Karpas-422 (cell line): Measurements from ENCODE around the gene ESRRB. TPM values are rescaled to one million over a fixed set of nuclear protein-coding genes. Genes with fewer than 3 reads are reported as not detected.
A peak's percentile ranks its signal among the peaks of the same experiment; 100 is the strongest.

Experiments
- DNase-seq: peaks from one replicate; pipeline ENCODE4 v3.0.0-alpha.2; 2015
- H2AFZ ChIP-seq: fragments of 200-600 bp; sonication (generic); 2 replicates; pipeline ENCODE4 v1.6.1; 2014; ENCODE audit warnings: antibody characterized with exemption, low read length, mixed read lengths
- H3K27ac ChIP-seq: fragments of 200-600 bp; sonication (generic); 2 replicates; pipeline ENCODE4 v1.5.1; 2014; ENCODE audit warnings: mild to moderate bottlenecking, low read length, moderate library complexity
- H3K27me3 ChIP-seq: fragments of 200-600 bp; sonication (generic); 2 replicates; pipeline ENCODE4 v1.6.1; 2014; ENCODE audit warnings: low read length, mixed read lengths
- H3K36me3 ChIP-seq: fragments of 200-600 bp; sonication (generic); 2 replicates; pipeline ENCODE4 v1.6.1; 2014; ENCODE audit warnings: low read length, mixed read lengths; ENCODE audit not compliant: insufficient read depth
- H3K4me1 ChIP-seq: fragments of 200-600 bp; sonication (generic); 2 replicates; pipeline ENCODE4 v1.6.1; 2014; ENCODE audit warnings: mild to moderate bottlenecking, low read length, mixed read lengths
- H3K4me2 ChIP-seq: fragments of 200-600 bp; sonication (generic); 2 replicates; pipeline ENCODE4 v1.6.1; 2014; ENCODE audit warnings: low read length, low read depth, mild to moderate bottlenecking; ENCODE audit not compliant: poor library complexity, severe bottlenecking
- H3K4me3 ChIP-seq: fragments of 200-600 bp; sonication (generic); 2 replicates; pipeline ENCODE4 v1.5.1; 2014; ENCODE audit warnings: mild to moderate bottlenecking, antibody characterized with exemption, low read length, mixed read lengths
- H3K79me2 ChIP-seq: fragments of 200-600 bp; sonication (generic); 2 replicates; pipeline ENCODE4 v1.6.1; 2014; ENCODE audit warnings: mild to moderate bottlenecking, low read length, mixed read lengths
- H3K9ac ChIP-seq: fragments of 200-600 bp; sonication (generic); 2 replicates; pipeline ENCODE4 v1.6.0; 2014; ENCODE audit warnings: low read length
- H3K9me2 ChIP-seq: fragments of 200-600 bp; sonication (generic), shearing (Covaris generic); replicated peaks from 2 replicates; pipeline ENCODE4 v1.6.0; 2014; ENCODE audit warnings: mild to moderate bottlenecking, low read length, moderate library complexity; ENCODE audit not compliant: insufficient read depth
- H3K9me3 ChIP-seq: fragments of 300-700, 200-600 bp; sonication (generic); 2 replicates; pipeline ENCODE4 v1.6.1; 2014; ENCODE audit warnings: low read length, mixed read lengths
- H4K20me1 ChIP-seq: fragments of 200-600 bp; sonication (generic); 2 replicates; pipeline ENCODE4 v1.6.1; 2014; ENCODE audit warnings: mild to moderate bottlenecking, antibody characterized with exemption, low read length, low read depth; ENCODE audit not compliant: insufficient read depth
- total RNA-seq: library from RNA; depleted of rRNA; stranded (reverse); fragments of >200 nt; shearing (Covaris generic); gene quantifications from 2 replicates; pipeline ENCODE4 v1.2.3, GENCODE V29; 2014; ENCODE audit warnings: low replicate concordance

The ESRRB gene
- total RNA-seq, 1 experiment from 2014 or later: not detected

DNA sequence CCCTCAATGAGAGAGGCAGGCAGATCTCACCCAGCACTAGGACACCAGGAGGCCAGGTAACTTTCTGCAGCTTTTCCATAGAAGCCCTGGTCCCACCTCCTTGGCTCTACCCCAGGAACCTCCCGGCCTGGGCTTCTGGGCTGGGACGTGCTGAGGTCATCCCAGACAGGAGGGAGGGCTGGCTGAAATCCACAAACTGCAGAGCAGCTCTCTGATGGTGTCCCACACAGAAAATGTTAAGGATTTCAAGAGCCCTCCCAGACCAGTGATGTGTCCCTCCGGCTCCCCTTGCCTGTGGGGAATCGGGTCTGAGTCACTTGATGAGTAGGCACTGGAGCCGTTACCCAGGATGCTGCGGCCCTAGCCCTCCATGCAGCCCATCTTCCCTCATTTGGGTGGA is 124.1 kb downstream of the ESRRB start:
- no peak overlapping the region for H3K4me2 ChIP-seq
- no peak overlapping the region for H3K4me3 ChIP-seq
- no peaks in the 10 kb centered on the region for H3K9me3 ChIP-seq
- H3K27me3 ChIP-seq: peaks cover 3% of the 10 kb centered on the region; the same call in 1 of the 2 replicates
- H3K36me3 ChIP-seq: no peaks in the 10 kb centered on the region
- H3K9ac ChIP-seq: no peak overlapping the region
- peaks cover 11% of the 10 kb centered on the region for H3K4me1 ChIP-seq
- no peak overlapping the region for H3K27ac ChIP-seq
- H4K20me1 ChIP-seq: 0 out of 2 replicates have a peak, but pooled peaks cover 3% of the 10 kb centered on the region
- DNase-seq: no peak
- H3K79me2 ChIP-seq: no peaks in the 10 kb centered on the region
- no peak overlapping the region for H2AFZ ChIP-seq
- no peaks in the 10 kb centered on the region for H3K9me2 ChIP-seq

DNA sequence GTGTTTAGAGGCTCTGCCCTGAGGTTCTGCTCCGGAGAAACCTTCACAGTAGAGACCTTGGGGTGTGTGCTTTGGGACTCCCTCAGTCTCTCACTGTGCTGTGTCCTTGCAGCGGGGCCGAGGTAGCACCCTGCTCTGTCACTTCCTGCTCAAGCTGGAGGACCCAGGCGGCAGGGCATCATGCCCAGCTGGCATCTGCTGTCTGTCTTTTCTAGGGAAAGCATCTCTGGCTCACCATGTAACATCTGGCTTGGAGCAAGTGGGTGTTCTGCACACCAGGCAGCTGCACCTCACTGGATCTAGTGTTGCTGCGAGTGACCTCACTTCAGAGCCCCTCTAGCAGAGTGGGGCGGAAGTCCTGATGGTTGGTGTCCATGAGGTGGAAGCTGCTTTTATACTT is 124.5 kb downstream of the ESRRB start:
- Histone ChIP-seq H3K27me3 (peaks cover 3% of the 10 kb centered on the region; the same call in 1 of the 2 replicates), H2AFZ (no peak overlapping the region), H3K79me2 (no peaks in the 10 kb centered on the region), H3K4me1 (peaks cover 11% of the 10 kb centered on the region), H3K4me3 (no peak overlapping the region), H3K27ac (no peak overlapping the region), H3K9me3 (no peaks in the 10 kb centered on the region), H3K9ac (no peak overlapping the region), H3K4me2 (no peak overlapping the region), H3K36me3 (no peaks in the 10 kb centered on the region), H3K9me2 (no peaks in the 10 kb centered on the region), H4K20me1 (0 out of 2 replicates have a peak, but pooled peaks cover 3% of the 10 kb centered on the region)
- DNase-seq: no peak

DNA sequence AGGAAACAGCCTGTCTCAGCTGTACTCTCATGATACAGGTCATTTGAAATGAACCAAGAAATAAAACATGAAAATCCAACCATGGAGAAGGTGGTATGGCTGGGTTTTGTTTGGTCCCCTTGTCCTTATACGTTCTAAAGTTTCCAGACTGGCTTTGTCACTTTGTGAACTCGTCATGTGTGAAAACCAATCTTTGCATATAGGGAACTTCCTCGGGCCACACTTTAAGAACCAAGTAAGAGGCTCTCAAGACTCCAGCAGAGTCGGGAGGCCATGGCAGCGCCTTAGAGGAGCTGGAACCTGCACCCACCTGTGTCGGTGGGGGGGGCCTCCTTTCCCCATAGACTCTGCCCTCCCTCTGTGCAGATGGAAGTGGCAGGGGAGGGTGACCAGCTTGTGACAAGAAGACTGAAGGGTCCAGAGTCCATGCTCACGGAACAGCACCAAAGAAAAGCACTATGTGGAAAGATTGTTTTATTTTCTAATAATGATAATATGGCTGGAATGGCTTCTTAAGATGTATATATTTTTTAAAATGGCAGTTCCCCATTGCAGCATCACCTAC is 125.3 kb downstream of the ESRRB start:
- Histone ChIP-seq H3K79me2 (no peaks in the 10 kb centered on the region), H4K20me1 (0 out of 2 replicates have a peak, but pooled peaks cover 3% of the 10 kb centered on the region), H3K27me3 (no peaks in the 10 kb centered on the region), H3K4me3 (no peak overlapping the region), H3K9me3 (no peaks in the 10 kb centered on the region), H3K36me3 (no peaks in the 10 kb centered on the region), H3K4me1 (peaks cover 11% of the 10 kb centered on the region), H3K9ac (no peak overlapping the region), H3K27ac (no peak overlapping the region), H2AFZ (no peak overlapping the region), H3K4me2 (peak overlapping the region; percentile 5), H3K9me2 (no peaks in the 10 kb centered on the region)
- DNase-seq: peak; percentile 64

DNA sequence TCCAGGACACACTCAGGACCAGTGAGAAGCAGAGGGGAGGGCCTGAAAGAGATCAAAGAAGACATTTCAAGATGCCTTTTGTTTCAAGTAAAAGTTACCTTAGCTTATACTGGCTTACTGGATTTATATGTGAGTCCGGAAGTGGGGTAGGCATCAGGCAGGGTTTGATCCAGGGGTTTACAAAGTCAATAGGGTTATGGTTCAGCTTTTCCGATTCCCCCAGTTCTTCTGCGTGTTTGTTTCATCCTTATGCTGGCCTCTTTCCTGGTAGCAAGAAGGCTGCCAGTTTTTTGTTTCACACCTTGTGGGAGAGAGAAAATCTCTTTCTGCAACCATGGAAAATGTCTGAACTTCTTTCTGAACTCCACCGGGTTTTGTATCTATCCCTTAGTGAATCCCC is 126.3 kb downstream of the ESRRB start:
- no peak overlapping the region for H3K27ac ChIP-seq
- H4K20me1 ChIP-seq: 0 out of 2 replicates have a peak, but pooled peaks cover 3% of the 10 kb centered on the region
- no peaks in the 10 kb centered on the region for H3K27me3 ChIP-seq
- no peak overlapping the region for H2AFZ ChIP-seq
- no peaks in the 10 kb centered on the region for H3K9me2 ChIP-seq
- no peak overlapping the region for H3K4me2 ChIP-seq
- no peaks in the 10 kb centered on the region for H3K79me2 ChIP-seq
- no peaks in the 10 kb centered on the region for H3K9me3 ChIP-seq
- no peak overlapping the region for H3K9ac ChIP-seq
- no peaks in the 10 kb centered on the region for H3K36me3 ChIP-seq
- H3K4me3 ChIP-seq: no peak overlapping the region
- H3K4me1 ChIP-seq: peaks cover 11% of the 10 kb centered on the region
- no peak for DNase-seq

DNA sequence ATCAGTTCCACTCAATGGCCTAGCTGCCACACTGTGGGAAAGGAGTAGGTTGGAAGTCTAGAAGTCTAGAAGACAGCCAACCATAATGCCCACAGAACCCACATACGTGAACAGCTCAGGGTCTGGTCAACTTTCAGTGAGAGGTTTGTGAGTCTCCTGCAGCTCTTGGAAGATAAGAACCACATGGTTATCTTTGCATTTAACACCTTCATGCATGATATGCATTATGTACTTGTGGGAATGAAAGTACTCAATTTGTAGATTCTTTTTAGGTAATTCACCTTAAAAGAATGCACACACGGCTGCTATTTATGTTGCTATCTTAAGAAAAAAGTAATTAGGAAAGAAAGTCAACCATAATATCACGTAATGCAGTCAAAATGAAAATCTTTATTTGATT is 126.7 kb downstream of the ESRRB start:
- no peak for DNase-seq
- no peaks in the 10 kb centered on the region for H3K9me2 ChIP-seq
- H3K9me3 ChIP-seq: no peaks in the 10 kb centered on the region
- no peaks in the 10 kb centered on the region for H3K27me3 ChIP-seq
- H3K9ac ChIP-seq: no peak overlapping the region
- H3K4me1 ChIP-seq: peaks cover 11% of the 10 kb centered on the region
- no peak overlapping the region for H3K4me3 ChIP-seq
- no peaks in the 10 kb centered on the region for H3K79me2 ChIP-seq
- H4K20me1 ChIP-seq: 0 out of 2 replicates have a peak, but pooled peaks cover 3% of the 10 kb centered on the region
- H3K27ac ChIP-seq: no peak overlapping the region
- no peak overlapping the region for H2AFZ ChIP-seq
- no peak overlapping the region for H3K4me2 ChIP-seq
- H3K36me3 ChIP-seq: no peaks in the 10 kb centered on the region

DNA sequence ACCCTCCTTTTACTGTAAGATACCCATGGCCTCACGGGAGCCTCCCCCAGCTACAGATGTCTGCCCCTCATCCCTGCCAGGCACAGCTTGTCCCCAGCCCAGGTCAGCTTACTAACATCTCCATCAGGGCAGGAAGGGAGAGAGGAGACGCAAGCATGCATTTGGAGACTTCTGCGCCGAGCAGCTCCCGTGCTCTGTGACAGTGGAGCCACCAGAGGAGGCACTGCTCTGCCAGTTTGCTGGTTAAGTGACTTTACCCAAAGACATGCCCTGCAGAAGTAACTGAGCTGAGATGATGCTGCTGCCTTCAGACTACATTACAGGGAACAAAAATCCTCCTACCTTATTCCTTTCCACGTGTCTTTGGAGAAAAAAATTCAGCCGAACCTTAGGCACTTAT is 133.4 kb downstream of the ESRRB start:
- H3K9me2 ChIP-seq: no peaks in the 10 kb centered on the region
- no peaks in the 10 kb centered on the region for H3K4me1 ChIP-seq
- no peak overlapping the region for H3K27ac ChIP-seq
- no peaks in the 10 kb centered on the region for H3K36me3 ChIP-seq
- DNase-seq: no peak
- no peaks in the 10 kb centered on the region for H4K20me1 ChIP-seq
- no peaks in the 10 kb centered on the region for H3K79me2 ChIP-seq
- no peak overlapping the region for H3K4me3 ChIP-seq
- H3K27me3 ChIP-seq: no peaks in the 10 kb centered on the region
- no peak overlapping the region for H3K9ac ChIP-seq
- no peak overlapping the region for H3K4me2 ChIP-seq
- no peaks in the 10 kb centered on the region for H3K9me3 ChIP-seq
- H2AFZ ChIP-seq: no peak overlapping the region

DNA sequence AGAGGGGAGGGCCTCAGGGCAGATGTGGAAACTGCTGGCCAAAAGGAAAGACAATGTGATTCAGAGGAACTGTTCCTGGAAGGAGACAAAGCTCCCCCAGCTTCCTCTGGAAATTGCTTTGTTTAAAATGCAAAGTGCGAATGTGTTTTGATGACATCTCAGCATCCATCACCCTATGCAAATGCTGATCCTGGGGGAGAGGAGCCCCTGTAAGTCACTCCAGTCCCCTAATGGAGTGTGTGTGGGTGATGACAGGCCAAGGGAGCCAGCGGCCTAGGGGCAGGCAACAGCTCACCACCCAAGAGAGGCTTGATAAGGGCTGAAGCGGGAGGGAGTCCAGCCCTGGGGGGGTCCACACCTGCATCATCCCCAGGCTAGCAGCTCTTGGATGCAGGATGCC is 134.2 kb downstream of the ESRRB start:
- Histone ChIP-seq H4K20me1 (no peaks in the 10 kb centered on the region), H3K4me3 (no peak overlapping the region), H3K27ac (no peak overlapping the region), H3K9ac (no peak overlapping the region), H3K4me2 (no peak overlapping the region), H3K4me1 (no peaks in the 10 kb centered on the region), H3K9me2 (no peaks in the 10 kb centered on the region), H3K36me3 (no peaks in the 10 kb centered on the region), H3K79me2 (no peaks in the 10 kb centered on the region), H2AFZ (no peak overlapping the region), H3K27me3 (no peaks in the 10 kb centered on the region), H3K9me3 (no peaks in the 10 kb centered on the region)
- no peak for DNase-seq

DNA sequence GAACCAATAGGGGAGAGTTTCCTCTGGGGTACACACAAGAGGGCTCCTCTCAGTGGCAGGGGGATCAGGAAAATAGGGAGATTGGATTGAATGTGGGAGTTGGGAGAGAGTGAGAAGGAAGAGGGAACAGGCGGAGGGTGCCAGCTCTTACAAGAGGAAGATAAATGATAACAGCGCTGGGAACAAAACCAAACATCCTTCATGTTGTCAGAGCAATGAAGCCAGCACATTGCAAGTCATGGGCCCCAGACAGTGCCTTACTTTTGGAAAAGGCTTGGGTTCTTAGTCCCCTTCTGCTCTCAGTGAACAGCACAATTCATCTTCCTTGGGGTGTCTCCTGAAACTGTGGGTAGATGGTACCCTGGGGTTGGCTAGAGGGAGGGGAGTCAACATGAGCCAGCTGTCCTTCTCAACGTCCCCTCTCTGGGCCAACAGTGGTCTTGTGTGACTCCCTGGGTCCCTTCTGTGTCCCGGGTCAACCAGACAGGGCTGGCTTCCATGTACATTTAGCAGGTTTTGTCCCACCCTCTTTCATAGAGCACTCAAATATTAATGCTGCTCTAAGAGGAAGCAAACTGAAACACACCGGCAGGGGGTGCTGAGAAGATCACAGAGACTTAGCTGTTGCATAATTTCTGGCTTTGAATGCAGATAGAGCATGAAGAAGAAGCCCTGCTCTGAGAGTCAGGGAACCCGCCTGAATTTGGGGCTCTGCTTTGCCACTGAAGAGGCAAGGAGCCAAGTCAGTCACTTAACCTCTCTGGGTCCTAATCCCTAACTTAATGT is 138.5 kb downstream of the ESRRB start:
- peak; percentile 92 for DNase-seq
- Histone ChIP-seq H3K27ac (no peak overlapping the region), H3K9me3 (no peaks in the 10 kb centered on the region), H3K79me2 (no peaks in the 10 kb centered on the region), H3K4me1 (no peaks in the 10 kb centered on the region), H3K27me3 (no peaks in the 10 kb centered on the region), H3K4me3 (no peak overlapping the region), H3K4me2 (no peak overlapping the region), H3K36me3 (no peaks in the 10 kb centered on the region), H3K9ac (no peak overlapping the region), H4K20me1 (no peaks in the 10 kb centered on the region), H3K9me2 (no peaks in the 10 kb centered on the region), H2AFZ (no peak overlapping the region)
